HUES6 (cell line): ENCODE results near the gene RAPSN.
A peak's percentile ranks its signal among the peaks of the same experiment; 100 is the strongest.

Source experiments
- H3K27ac ChIP-seq: 2 replicates; pipeline ENCODE4 v1.7.0; 2013; ENCODE audit warnings: low read depth, mild to moderate bottlenecking, low read length, inconsistent platforms
- H3K27me3 ChIP-seq: 2 replicates; pipeline ENCODE4 v1.6.1; 2013; ENCODE audit warnings: low read length; ENCODE audit not compliant: control insufficient read depth, insufficient read depth
- H3K36me3 ChIP-seq: 2 replicates; pipeline ENCODE4 v1.6.1; 2013; ENCODE audit warnings: low read length; ENCODE audit not compliant: control insufficient read depth, insufficient read depth
- H3K4me1 ChIP-seq: 2 replicates; pipeline ENCODE4 v1.6.1; 2013; ENCODE audit warnings: low read length; ENCODE audit not compliant: control insufficient read depth, insufficient read depth
- H3K4me3 ChIP-seq: 2 replicates; pipeline ENCODE4 v1.5.1; 2013; ENCODE audit warnings: low read depth, low read length
- H3K9ac ChIP-seq: one replicate; pipeline ENCODE4 v1.6.1; 2013; ENCODE audit warnings: mild to moderate bottlenecking, low read length
- H3K9me3 ChIP-seq: 2 replicates; pipeline ENCODE4 v1.6.1; 2013; ENCODE audit warnings: low read depth, low read length; ENCODE audit not compliant: control insufficient read depth, insufficient read depth

RAPSN gene

DNA sequence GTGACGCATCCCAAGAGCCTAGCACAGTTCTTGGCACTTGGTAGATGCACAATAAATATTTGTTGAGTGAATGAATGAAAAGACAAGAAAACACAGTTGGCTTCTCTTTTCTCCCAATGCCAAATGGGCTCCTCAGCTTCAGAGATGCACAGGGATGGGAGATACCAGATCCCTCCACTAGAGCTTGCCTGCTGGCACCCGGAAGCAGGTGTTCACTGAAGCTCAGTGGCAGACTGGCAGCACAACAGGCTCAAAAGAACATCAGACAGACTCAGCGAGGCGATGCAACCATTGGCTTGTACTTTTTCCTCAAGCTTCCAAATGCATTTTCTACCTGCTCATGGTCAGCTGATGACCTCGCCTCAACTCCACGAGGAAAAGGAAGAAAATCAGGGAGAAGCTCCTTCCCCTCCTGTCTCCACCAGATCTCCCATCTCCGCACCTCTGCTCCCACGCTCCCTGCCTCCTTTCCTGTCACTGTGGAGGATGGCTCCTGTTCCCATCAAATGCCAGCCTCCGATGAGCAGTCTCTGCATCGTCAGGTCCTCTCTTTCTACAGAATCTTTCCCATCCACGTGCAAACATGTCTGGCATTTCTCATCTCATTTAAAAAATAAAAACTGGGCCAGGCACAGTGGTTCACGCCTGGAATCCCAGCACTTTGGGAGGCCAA is 5.8 kb downstream of the RAPSN start:
- Histone ChIP-seq H3K9me3 (no peaks in the 10 kb centered on the region), H3K27me3 (no peaks in the 10 kb centered on the region), H3K9ac (no peak overlapping the region), H3K4me3 (no peak overlapping the region), H3K27ac (no peak overlapping the region), H3K36me3 (no peaks in the 10 kb centered on the region), H3K4me1 (no peaks in the 10 kb centered on the region)

DNA sequence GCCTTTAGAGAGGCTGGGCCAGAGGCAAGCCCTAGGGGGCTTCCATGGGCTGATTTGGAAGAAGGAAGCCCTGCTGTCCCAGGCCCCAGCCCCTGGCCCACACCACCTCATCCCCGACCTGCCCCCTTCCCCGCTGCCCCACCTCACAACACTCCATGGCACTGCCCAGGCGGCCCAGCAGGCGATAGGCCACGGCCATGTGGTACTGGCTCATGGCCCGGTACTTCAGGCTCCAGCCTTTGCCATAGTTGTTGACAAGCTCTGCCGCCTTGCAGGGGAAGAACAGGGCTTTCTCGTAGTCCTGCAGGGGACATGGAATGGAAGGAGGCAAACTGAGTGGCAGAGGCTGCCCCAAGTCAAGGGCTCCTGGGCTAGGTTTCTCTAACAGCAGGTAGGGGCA is 6.4 kb downstream of the RAPSN start:
- H3K4me1 ChIP-seq = no peaks in the 10 kb centered on the region
- H3K4me3 ChIP-seq = no peak overlapping the region
- H3K9me3 ChIP-seq = no peaks in the 10 kb centered on the region

DNA sequence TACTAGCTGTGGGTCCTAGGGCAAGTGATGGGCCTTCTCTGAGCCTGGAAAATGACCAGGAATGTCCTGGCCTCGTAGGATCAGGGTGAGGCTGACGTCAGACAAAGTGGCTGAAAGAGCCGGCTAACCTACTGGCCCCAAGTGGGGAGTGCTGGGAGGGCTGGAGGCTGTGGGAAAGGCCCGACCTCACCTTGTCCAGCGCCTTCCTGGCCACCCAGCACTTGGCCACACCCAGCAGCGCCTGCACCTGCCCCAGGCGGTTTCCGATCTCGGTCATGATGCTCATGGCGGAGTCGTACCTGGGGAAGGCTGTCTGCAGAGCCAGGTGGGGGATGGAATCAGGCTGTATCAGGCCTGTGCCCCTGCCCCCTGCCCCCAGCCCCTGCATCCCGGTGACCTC is 7.5 kb downstream of the RAPSN start:
- Histone ChIP-seq H3K9me3 (no peaks in the 10 kb centered on the region), H3K4me1 (no peaks in the 10 kb centered on the region), H3K27me3 (no peaks in the 10 kb centered on the region), H3K4me3 (no peak overlapping the region), H3K27ac (no peak overlapping the region), H3K9ac (peak overlapping the region; percentile 23), H3K36me3 (no peaks in the 10 kb centered on the region)

More for the DNA sequence above, 6.4 kb downstream of the RAPSN start:
- H3K9ac ChIP-seq = no peak overlapping the region
- H3K27me3 ChIP-seq = no peaks in the 10 kb centered on the region
- H3K36me3 ChIP-seq = no peaks in the 10 kb centered on the region
- no peak overlapping the region for H3K27ac ChIP-seq

DNA sequence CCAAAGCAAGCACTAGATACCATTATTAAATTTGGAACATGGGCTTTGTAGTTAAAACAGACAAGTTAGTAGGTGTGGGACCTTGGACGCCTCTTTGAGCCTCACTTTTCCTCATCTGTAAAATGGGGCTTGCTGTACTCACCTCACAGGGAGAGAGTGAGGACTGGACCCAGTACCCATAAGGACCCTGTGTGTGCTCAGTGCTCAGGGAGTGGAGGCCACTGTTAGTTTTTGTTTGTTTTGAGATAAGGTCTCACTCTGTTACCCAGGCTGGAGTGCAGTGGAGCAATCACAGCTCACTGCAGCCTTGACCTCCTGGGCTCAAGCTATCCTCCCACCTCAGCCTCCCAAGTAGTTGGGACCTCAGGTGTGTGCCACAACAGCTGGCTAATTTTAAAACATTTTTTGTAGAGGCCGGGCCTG is 8.9 kb downstream of the RAPSN start:
- H3K27me3 ChIP-seq = no peaks in the 10 kb centered on the region
- no peak overlapping the region for H3K27ac ChIP-seq
- no peak overlapping the region for H3K9ac ChIP-seq
- no peaks in the 10 kb centered on the region for H3K36me3 ChIP-seq
- H3K9me3 ChIP-seq = no peaks in the 10 kb centered on the region
- H3K4me3 ChIP-seq = no peak overlapping the region
- no peaks in the 10 kb centered on the region for H3K4me1 ChIP-seq

DNA sequence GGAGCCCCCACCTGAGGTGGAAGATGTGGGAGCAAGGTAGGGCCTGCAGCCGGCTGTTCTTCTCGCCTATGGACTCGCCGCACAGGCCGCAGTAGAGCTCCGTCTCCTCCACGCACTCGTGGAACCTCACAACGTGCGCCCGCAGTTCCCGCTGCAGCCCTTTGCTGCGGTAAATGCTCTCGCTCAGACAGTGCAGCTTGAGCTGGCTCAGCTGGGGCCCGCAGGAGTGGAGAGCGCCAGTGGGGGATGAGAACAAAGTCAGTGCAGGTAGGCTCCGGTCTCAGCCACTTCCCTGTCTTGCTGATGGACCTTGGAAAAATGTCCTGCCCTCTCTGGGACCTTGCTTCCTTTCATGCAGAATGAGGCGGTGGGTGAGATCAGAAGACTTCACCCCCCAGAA is 10.2 kb downstream of the RAPSN start:
- H3K9ac ChIP-seq = no peak overlapping the region
- no peak overlapping the region for H3K27ac ChIP-seq
- H3K36me3 ChIP-seq = no peaks in the 10 kb centered on the region
- H3K9me3 ChIP-seq = no peaks in the 10 kb centered on the region
- H3K4me3 ChIP-seq = no peak overlapping the region
- H3K4me1 ChIP-seq = no peaks in the 10 kb centered on the region
- no peaks in the 10 kb centered on the region for H3K27me3 ChIP-seq

DNA sequence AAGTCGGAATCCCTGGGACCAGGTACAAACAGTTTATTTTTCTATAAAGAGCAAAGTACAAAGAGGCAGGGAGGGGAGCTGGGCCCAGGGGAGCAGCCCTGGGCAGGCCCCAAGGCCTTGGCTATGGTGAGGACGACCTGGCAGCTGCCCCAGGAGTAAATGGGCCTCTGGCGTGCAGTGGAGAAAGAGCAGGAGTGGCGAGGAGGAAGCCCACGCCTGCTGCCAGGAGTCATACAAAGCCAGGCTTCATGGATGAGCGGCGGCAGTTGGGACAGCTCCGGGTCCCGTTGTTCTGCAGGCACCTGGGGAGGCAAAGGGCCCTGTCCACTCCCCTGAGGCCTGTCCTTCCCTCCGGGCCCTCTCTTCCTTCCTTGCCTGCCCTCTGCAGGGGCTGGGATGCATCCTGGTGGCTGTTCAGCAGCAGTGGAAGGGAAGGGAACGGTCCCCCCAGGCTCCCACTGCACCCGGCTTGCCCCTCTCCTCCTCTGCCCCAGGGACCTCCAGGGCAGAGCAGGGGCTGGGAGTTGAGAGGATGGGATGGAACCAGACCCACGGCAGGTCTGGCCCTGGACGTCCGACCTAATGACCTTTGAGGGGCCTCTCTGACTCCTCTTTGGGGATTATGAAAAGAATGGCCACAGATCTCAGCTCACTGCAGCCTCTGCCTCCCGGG is 11.1 kb downstream of the RAPSN start:
- H3K27me3 ChIP-seq = no peaks in the 10 kb centered on the region
- H3K9me3 ChIP-seq = no peaks in the 10 kb centered on the region
- H3K27ac ChIP-seq = no peak overlapping the region
- no peak overlapping the region for H3K4me3 ChIP-seq
- H3K9ac ChIP-seq = no peak overlapping the region
- no peaks in the 10 kb centered on the region for H3K4me1 ChIP-seq
- no peaks in the 10 kb centered on the region for H3K36me3 ChIP-seq

DNA sequence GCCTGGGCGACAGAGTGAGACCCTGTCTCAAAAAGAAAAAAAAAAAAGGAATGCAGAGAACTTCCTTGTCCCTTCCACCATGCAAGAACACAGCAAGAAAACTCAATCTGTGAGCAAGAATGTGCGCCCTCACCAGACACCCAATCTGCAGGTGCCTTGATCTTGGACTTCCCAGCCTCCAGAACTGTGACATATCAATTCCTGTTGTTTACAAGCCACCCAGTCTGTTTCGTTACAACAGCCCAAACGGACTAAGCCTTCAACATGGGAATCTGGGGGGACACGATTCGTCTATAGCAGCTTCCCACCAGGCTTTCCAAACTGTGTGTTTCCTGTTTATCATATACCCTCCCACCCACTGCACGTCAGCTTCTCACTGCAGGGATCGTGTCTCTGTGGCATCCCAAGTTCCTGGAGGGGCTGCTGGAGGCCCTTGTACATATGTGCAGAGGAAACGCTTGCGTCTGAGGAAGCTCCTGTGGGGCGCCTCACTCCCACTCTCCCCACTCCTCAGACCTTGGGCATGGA is 11.7 kb downstream of the RAPSN start:
- Histone ChIP-seq H3K27me3 (no peaks in the 10 kb centered on the region), H3K9ac (no peak overlapping the region), H3K4me1 (no peaks in the 10 kb centered on the region), H3K36me3 (no peaks in the 10 kb centered on the region), H3K9me3 (no peaks in the 10 kb centered on the region), H3K27ac (no peak overlapping the region), H3K4me3 (no peak overlapping the region)

DNA sequence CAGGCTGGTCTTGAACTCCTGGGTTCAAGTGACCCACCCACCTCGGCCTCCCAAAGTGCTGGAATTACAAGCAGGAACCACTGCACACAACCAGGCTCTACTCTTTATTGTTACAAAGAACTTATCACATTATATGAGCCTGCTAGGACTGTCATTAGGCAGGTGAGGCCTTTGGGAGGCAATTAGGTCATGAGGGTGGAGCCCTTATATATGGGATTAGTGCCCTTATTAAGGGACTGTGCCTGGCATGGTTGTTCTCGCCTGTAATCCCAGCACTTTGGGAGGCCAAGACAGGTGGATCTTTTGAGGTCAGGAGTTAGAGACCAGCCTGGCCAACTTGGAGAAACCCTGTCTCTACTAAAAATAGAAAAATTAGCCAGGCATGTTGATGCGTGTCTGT is 12.2 kb downstream of the RAPSN start:
- no peaks in the 10 kb centered on the region for H3K27me3 ChIP-seq
- H3K9ac ChIP-seq = no peak overlapping the region
- no peaks in the 10 kb centered on the region for H3K9me3 ChIP-seq
- H3K27ac ChIP-seq = no peak overlapping the region
- no peaks in the 10 kb centered on the region for H3K4me1 ChIP-seq
- no peak overlapping the region for H3K4me3 ChIP-seq
- no peaks in the 10 kb centered on the region for H3K36me3 ChIP-seq

DNA sequence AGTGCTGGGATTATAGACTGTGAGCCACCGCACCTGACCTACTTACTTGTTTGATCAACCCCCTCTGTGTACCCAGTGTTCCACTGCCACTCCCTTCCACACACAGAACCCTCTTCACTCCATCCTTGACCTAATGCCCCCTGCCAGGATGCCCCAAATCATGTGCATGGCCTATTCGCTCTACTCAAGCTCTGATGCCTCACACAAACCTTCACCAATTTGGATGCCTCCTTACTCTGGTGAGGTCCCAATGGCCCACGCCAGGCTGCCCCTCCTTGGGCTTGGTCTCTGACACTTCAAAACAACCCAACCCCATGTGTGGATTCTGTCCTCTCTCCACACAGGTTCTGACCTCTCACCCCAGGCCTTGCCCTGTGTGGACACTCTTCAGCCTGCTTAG is 13.2 kb downstream of the RAPSN start:
- Histone ChIP-seq H3K4me3 (no peak overlapping the region), H3K4me1 (no peaks in the 10 kb centered on the region), H3K9me3 (no peaks in the 10 kb centered on the region), H3K27me3 (no peaks in the 10 kb centered on the region), H3K27ac (no peak overlapping the region), H3K9ac (no peak overlapping the region), H3K36me3 (no peaks in the 10 kb centered on the region)

DNA sequence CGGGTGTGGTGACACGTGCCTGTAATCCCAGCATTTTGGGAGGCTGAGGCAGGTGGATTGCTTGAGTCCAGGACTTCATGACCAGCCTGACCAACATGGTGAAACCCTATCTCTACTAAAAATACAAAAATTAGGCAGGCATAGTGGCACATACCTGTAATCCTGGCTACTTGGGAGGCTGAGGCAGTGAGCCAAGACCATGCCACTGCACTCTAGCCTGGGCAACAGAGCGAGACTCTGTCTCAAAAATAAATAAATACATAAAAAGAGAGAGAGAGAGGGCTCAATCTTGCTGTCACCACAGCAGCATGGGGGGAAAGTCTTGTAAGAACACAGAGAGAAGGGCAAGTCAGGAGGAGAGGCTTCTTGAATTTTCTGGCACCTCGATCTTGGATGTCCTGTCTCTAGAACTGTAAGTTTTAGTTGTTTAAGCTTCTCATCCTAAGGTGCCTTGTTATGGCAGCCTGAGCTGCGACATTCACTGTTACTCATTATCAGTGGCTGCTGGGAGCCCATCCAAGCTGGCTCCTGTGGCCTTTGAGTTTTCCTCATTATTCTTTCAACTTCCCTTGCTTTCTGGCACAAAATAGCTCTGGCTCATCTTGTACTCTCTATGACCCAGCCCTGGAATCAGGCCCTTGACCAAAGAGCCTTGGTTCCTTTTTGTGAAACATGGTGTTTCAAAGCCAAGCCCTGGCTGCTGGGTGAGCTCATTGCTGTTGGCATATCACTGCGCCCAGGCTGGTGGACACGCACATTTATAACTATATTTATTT is 14.7 kb downstream of the RAPSN start:
- no peaks in the 10 kb centered on the region for H3K9me3 ChIP-seq
- H3K36me3 ChIP-seq = no peaks in the 10 kb centered on the region
- H3K27me3 ChIP-seq = no peaks in the 10 kb centered on the region
- no peaks in the 10 kb centered on the region for H3K4me1 ChIP-seq
- H3K4me3 ChIP-seq = no peak overlapping the region
- H3K27ac ChIP-seq = no peak overlapping the region
- H3K9ac ChIP-seq = no peak overlapping the region

DNA sequence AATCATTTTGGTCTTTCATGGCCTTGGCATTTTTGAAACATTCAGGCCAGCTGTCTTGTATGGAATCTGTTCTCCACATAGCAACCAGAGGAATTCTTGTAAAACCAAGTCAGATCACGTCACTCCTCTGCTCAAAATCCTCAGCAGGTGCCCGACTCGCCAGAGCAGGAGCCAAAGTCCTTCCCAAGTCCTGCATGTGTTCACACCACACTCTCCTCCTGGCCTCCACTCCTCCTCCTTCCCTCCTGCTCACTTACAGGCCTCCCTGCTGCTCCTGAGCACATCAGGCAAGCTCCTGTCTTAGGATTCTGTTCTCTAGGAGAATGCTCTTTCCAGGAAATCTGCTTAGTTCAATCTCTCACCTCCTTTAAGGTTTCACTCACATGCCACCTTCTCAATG is 15.8 kb downstream of the RAPSN start:
- H3K4me1 ChIP-seq = no peaks in the 10 kb centered on the region
- no peaks in the 10 kb centered on the region for H3K9me3 ChIP-seq
- H3K9ac ChIP-seq = no peak overlapping the region
- H3K4me3 ChIP-seq = no peak overlapping the region
- H3K27ac ChIP-seq = no peak overlapping the region
- H3K27me3 ChIP-seq = no peaks in the 10 kb centered on the region
- H3K36me3 ChIP-seq = no peaks in the 10 kb centered on the region
